Measurements from ENCODE around the gene NRXN3. TPM values are rescaled to one million over a fixed set of nuclear protein-coding genes. Genes with fewer than 3 reads are reported as not detected.

NRXN3 gene
- polyA plus RNA-seq, 1 donor, result 0.58 TPM

GRCh38 chr14:78576437-78577166, 406.4 kb downstream of the NRXN3 start:
- no peak for DNase-seq (ENCODE audit: low read depth)

- DNase-seq (ENCODE audit: low read depth), result no peak
Observed at GRCh38 chr14:78581229-78581628, 411.1 kb downstream of the NRXN3 start.

- DNase-seq (ENCODE audit: low read depth), result no peak
Observed at GRCh38 chr14:78586681-78587080, 416.5 kb downstream of the NRXN3 start.

GRCh38 chr14:78588906-78589305, 418.7 kb downstream of the NRXN3 start:
- no peak for DNase-seq (ENCODE audit: low read depth)

GRCh38 chr14:78592616-78593219, 422.5 kb downstream of the NRXN3 start:
- no peak for DNase-seq (ENCODE audit: low read depth)

GRCh38 chr14:78593949-78594348, 423.8 kb downstream of the NRXN3 start:
- no peak for DNase-seq (ENCODE audit: low read depth)

GRCh38 chr14:78595797-78596196, 425.6 kb downstream of the NRXN3 start:
- DNase-seq (ENCODE audit: low read depth), result no peak

GRCh38 chr14:78598046-78598920, 428.1 kb downstream of the NRXN3 start:
- no peak for DNase-seq (ENCODE audit: low read depth)

DNA sequence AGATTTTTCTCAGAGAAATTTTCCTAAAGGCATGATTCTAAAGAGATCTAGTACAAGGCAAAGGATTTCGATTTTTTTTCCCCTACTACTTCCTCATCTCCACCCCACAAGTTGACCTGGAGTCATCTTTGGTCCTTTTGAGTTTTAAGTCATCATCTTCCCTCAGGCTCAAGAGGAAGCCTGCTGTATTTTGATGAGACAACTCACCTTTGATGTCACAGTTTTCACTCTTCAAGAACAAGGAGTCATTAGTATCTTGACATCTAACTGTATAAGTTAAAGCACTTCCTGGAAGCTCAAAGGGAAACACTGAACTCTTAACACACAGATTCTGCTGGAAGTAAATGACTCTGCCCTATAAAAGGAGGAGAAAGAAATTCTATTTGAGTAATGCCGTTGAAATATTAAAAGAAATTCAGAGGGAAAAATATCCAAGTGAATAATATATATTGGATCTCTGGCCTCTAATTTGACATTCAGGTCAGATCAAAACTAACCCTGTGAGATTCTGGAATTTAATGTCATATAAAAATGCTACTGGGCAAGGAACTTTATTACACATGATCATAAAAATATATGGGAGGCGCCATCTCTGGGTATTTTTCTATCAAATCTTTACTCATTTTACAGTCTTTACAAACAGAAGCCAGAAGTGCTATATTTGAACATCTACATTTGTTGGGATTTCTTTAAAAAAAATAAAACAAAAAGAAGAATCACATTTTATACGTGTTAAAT, 435.0 kb downstream of the NRXN3 start:
- no peak for DNase-seq (ENCODE audit: low read depth)

GRCh38 chr14:78605897-78606500, 435.8 kb downstream of the NRXN3 start:
- DNase-seq (ENCODE audit: low read depth), result no peak

- DNase-seq (ENCODE audit: low read depth), result no peak
Observed at GRCh38 chr14:78608998-78609787, 439.0 kb downstream of the NRXN3 start.

- DNase-seq (ENCODE audit: low read depth), result no peak
Observed at GRCh38 chr14:78610994-78611393, 440.8 kb downstream of the NRXN3 start.

GRCh38 chr14:78611796-78612571, 441.8 kb downstream of the NRXN3 start:
- DNase-seq (ENCODE audit: low read depth), result no peak

GRCh38 chr14:78612666-78613065, 442.5 kb downstream of the NRXN3 start:
- DNase-seq (ENCODE audit: low read depth), result no peak

GRCh38 chr14:78614593-78614992, 444.4 kb downstream of the NRXN3 start:
- no peak for DNase-seq (ENCODE audit: low read depth)

- DNase-seq (ENCODE audit: low read depth), result no peak
Observed at GRCh38 chr14:78617735-78618134, 447.6 kb downstream of the NRXN3 start.

- DNase-seq (ENCODE audit: low read depth), result no peak
Observed at GRCh38 chr14:78618368-78618767, 448.2 kb downstream of the NRXN3 start.

DNA sequence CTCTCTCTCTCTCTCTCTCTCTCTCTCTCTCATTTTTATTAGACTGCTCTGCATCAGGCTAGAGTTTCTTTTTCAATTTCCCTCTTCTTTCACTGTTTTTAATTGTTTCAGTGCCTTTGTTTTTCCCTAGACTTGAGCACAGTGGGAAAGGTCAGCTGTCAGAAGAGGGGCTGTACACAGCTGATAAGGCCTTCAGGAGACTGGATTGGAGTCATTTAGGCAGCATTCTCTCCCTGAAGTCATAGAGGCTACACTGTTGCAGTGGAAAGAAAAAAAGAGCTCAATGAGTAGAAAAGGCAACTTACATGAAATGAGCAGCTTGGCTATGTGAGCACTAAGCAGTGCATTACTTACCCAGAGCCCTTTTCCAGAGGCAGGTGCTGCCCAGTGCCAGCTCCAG, 456.9 kb downstream of the NRXN3 start:
- DNase-seq (ENCODE audit: low read depth), result no peak

DNA sequence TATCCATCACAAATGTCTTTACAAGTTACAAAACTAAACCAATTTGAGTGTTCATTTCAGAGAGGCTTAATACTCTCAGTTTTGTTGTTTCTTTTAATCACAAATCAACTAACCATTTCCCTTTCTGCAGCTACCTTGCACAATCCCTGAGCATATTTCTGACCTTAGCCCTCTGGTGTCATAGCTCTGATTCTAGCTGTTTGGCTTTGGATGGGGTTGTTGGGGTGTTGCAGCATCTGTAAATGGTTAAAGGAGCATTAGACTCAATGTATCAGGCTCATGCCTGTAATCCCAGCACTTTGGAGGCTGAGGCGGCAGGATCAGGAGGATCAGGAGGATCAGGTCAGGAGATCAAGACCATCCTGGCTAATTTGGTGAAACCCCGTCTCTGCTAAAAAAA, 461.4 kb downstream of the NRXN3 start:
- DNase-seq (ENCODE audit: low read depth), result no peak

DNA sequence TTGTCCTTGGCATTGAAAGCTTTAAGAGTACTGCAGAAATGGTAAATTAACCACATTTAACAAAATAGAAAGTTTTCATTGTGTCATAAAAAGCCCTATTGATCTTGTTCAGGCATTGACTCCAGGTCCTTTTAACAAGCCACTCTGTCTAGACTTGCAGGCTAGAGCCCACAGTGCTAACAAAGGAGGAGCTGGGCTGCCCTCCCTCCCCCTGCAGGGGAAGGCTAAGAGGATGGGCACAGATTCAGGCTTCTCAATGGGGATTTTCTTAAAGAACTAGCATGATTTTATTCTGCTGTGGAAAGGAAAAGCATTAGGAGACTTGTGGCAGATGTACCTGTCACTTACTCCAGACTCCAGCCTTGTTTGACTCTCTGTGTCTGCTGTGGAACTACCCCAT, 463.6 kb downstream of the NRXN3 start:
- no peak for DNase-seq (ENCODE audit: low read depth)
